Mesodermal cell (in vitro differentiated cells): ENCODE measurements around the gene NFKBIE.

Experiments used
- H3K27ac ChIP-seq: 2 replicates; pipeline ENCODE4 v1.7.0; 2013; ENCODE audit warnings: mild to moderate bottlenecking, low read depth, low read length, moderate library complexity; ENCODE audit not compliant: severe bottlenecking
- H3K36me3 ChIP-seq: 2 replicates; pipeline ENCODE4 v1.7.1; 2013; ENCODE audit warnings: mild to moderate bottlenecking, low read length, moderate library complexity; ENCODE audit not compliant: control insufficient read depth, insufficient read depth
- H3K4me1 ChIP-seq: one replicate; pipeline ENCODE4 v1.7.1; 2013; ENCODE audit warnings: mild to moderate bottlenecking, low read length; ENCODE audit not compliant: insufficient read depth, control insufficient read depth, poor library complexity, severe bottlenecking
- H3K4me3 ChIP-seq: 2 replicates; pipeline ENCODE4 v1.7.0; 2013; ENCODE audit warnings: low read length, control low read depth, mild to moderate bottlenecking; ENCODE audit not compliant: insufficient read depth, poor library complexity, severe bottlenecking; ENCODE audit errors: extremely low read depth
- H3K9me3 ChIP-seq: 2 replicates; pipeline ENCODE4 v1.7.1; 2013; ENCODE audit warnings: mild to moderate bottlenecking, low read length, moderate library complexity; ENCODE audit not compliant: control insufficient read depth
- WGBS, 2 experiments: methylation state at CpG; one replicate each; pipeline ENCODE4 v1.1.5; 2013; ENCODE audit warnings: missing lambda C conversion rate in 2 of 2; ENCODE audit not compliant: insufficient coverage in 2 of 2; 5-methylcytosine and 5-hydroxymethylcytosine counted together

The NFKBIE gene

DNA sequence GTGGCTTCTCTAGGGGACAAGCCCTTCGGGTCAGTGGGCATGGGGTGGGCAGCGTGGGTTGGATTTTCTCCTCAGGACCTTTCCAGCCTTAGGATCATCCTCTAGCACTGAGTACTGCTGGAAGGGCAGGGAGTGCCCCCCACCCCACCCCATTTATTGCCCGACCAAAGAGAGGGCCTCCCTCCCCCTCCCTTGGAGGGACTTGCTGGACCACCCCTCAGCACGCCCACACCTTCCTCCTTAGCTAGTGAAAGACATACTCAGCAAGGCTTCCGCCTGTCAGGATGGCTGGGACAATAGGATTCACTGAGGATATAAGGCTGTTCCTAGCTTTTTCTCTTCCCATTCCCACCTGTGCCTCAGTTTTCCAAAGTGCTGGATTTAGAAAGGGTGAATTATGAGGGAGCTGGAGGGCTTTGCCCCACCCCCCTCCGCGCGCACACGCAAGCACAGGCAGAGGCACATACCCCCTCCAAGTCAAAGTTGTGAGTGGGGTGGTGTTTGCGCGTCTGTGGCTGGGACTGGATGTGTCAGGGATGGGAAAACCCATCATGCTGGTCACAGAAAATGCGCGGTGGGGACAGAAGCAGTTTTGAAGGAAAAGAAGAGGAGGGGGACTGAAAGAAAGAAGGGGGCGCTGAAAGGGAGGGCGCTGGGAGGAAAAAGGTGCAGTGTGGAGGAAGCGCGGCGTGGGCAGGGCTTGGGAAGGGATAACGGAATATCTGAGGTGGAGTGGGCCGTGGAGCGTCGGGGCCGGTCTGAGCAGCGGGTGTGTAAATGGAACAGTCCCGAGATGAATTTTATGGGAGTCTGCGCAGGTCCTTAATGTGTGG is 42.6 kb downstream of the NFKBIE start:
- no peak overlapping the region for H3K27ac ChIP-seq
- peak overlapping the region; percentile 44 for H3K4me3 ChIP-seq
- H3K4me1 ChIP-seq = peaks cover 38% of the 10 kb centered on the region
- H3K9me3 ChIP-seq = no peaks in the 10 kb centered on the region
- no peaks in the 10 kb centered on the region for H3K36me3 ChIP-seq
- WGBS, 2 experiments = 4 to 7% methylated on average over 9 to 20 of the region's 26 CpGs

DNA sequence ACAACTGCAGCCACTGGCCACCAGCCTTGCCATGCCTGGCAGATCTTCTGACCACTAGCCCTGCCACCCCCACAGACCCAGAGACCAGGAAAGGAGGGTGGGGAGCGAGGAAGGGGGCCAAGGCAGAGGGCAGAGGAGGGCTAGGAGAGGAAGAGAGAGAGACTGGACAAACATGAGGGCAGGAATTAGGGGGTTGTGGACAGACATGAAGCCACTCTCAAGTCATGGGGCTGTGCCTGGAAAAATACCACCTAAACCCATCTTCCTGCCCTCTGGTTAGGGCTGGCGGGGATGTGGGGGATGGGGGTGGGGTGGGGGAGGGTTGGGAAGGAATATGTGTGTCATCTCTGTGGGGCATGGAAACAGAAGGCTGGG is 43.4 kb downstream of the NFKBIE start:
- no peaks in the 10 kb centered on the region for H3K36me3 ChIP-seq
- peaks cover 45% of the 10 kb centered on the region for H3K4me1 ChIP-seq
- no peak overlapping the region for H3K27ac ChIP-seq
- 60% methylated on average over 1 of the region's 2 CpGs; no CpG with 5 or more reads in 1 of the 2 experiments for WGBS, 2 experiments
- no peak overlapping the region for H3K4me3 ChIP-seq
- H3K9me3 ChIP-seq = no peaks in the 10 kb centered on the region

DNA sequence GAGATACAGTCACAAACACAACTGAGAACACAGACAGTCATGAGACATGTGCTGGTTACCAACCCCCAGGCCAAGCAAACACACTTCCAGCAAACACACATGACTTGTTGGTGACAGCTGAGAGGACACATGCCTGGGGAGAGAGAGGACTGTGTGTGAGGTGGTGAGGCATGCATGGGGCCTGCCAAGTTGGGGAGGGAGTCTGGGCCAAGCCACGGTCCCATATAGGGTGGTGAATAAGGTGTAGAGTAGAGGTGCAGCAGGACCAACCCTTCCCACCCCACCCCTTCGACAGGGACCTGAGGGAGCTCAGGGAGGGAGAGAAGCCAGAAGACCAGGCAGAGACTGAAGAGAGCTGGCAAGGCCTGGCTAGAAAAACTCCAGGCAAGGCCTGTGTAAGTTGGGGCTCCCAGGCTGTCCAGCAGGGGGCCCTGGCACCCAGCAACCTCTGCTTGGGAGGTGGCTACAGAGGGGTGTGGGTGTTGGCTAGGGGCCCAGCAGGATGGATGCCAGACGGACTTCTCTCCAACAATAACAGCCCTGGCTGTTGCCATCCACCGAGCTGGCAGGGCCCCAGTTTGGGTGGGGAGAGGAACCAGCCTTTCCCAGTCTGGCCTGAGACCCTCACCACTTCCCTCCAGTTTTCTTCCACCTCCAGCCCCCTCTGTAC is 43.9 kb downstream of the NFKBIE start:
- Histone ChIP-seq H3K27ac (no peak overlapping the region), H3K4me3 (no peak overlapping the region), H3K36me3 (no peaks in the 10 kb centered on the region), H3K9me3 (no peaks in the 10 kb centered on the region), H3K4me1 (peaks cover 45% of the 10 kb centered on the region)
- no CpG with 5 or more reads among the region's 4 CpGs for WGBS, 2 experiments

DNA sequence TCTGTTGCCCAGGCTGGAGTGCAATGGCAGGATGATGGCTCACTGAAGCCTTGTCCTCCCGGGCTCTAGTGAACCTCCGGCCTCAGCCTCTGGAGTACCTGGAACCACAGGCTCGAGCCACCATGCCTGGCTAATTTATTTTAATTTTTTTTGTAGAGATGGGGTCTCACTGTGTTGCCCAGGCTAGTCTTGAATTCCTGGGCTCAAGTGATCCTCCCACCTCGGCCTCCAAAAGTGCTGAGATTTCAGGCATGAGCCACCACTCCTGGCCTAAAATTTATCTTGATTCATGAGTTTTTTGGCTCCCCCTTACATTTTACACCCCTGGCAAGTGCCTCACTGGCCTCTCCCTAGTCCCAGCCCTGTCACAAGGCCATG is 44.4 kb downstream of the NFKBIE start:
- no peak overlapping the region for H3K4me3 ChIP-seq
- H3K27ac ChIP-seq = no peak overlapping the region
- 94 to 100% methylated on average over 3 to 4 of the region's 4 CpGs for WGBS, 2 experiments
- H3K4me1 ChIP-seq = peaks cover 40% of the 10 kb centered on the region
- H3K36me3 ChIP-seq = no peaks in the 10 kb centered on the region
- H3K9me3 ChIP-seq = no peaks in the 10 kb centered on the region

DNA sequence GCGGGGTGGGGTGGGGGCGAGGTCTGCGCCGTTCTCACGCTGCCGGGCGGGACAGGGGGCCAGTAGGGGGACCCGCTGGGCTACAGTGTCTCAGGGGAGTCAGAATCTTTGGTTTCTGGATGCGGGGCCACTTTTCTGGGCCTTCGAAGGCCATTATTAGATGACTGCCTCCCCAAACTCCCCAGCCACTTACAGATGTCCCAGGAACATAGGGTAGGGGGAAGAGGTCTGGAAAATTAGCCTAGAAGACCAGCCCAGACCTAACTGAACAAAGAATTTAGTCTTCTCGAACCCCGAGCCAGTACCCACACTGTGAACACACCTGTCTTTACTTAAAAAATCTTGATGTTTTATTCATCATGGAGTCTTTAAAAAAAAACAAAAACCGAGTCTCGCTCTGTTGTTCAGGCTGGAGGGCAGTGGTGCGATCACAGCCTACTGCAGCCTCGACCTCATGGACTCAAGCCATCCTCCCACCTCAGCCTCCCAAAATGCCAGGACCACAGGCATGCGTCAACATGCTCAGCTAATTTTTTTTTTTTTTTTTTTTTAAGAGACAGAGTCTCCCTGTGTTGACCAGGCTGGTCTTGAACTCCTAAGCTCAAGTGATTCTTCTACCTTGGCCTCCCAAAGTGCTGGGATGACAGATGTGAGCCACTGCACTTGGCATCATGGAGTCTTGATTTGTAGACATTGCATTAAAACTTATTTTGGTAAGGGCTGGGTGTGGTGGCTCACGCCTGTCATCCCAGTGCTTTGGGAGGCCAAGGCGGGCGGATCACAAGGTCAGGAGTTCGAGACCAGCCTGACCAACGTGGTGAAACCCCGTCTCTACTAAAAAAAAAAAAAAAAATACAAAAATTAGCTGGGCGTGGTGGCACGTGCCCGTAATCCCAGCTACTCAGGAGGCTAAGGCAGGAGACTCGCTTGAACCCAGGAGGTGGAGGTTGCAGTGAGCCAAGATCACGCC is 45.3 kb downstream of the NFKBIE start:
- Histone ChIP-seq H3K4me3 (peak overlapping the region; percentile 44), H3K36me3 (no peaks in the 10 kb centered on the region), H3K4me1 (peaks cover 40% of the 10 kb centered on the region), H3K27ac (no peak overlapping the region), H3K9me3 (no peaks in the 10 kb centered on the region)
- WGBS, 2 experiments = 43 to 93% methylated on average over 7 to 15 of the region's 28 CpGs

DNA sequence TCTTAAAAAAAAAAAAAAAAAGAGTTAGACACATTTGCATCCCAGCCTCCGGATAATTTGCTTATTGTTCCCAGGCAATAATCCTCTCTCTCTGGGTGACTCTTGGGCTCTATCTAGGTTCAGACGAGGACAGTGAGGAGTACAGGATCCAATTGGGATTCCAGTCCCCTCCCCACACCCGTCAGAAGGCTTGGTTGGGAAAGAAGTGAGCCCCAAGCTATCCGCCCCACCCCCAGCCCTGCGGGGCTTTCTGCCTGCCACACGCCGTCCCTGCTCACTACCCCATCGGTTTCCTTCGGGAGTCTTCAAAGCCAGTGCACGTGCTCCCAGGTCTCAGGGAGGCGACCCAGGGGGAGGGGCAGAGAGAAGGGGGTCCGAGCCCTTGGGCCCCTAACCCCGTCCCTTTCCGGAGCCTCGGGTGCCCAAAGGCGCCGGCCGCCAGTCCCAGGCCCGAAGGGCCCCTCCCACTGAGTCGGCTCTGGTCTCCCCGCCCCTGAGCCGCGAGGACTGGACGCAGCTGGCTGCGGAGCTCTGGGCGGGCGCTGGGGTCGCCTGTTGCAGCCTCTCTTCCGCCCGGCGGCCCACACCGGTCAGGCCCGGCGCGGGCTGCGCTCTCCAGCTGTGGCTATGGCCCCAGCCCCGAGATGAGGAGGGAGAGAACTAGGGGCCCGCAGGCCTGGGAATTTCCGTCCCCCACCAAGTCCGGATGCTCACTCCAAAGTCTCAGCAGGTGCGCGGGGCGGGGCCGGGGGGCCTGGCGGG is 46.1 kb downstream of the NFKBIE start:
- Histone ChIP-seq H3K4me1 (peaks cover 34% of the 10 kb centered on the region), H3K36me3 (no peaks in the 10 kb centered on the region), H3K4me3 (peak overlapping the region; percentile 44), H3K27ac (no peak overlapping the region), H3K9me3 (no peaks in the 10 kb centered on the region)
- WGBS, 2 experiments = 1% methylated on average over 26 to 28 of the region's 45 CpGs

DNA sequence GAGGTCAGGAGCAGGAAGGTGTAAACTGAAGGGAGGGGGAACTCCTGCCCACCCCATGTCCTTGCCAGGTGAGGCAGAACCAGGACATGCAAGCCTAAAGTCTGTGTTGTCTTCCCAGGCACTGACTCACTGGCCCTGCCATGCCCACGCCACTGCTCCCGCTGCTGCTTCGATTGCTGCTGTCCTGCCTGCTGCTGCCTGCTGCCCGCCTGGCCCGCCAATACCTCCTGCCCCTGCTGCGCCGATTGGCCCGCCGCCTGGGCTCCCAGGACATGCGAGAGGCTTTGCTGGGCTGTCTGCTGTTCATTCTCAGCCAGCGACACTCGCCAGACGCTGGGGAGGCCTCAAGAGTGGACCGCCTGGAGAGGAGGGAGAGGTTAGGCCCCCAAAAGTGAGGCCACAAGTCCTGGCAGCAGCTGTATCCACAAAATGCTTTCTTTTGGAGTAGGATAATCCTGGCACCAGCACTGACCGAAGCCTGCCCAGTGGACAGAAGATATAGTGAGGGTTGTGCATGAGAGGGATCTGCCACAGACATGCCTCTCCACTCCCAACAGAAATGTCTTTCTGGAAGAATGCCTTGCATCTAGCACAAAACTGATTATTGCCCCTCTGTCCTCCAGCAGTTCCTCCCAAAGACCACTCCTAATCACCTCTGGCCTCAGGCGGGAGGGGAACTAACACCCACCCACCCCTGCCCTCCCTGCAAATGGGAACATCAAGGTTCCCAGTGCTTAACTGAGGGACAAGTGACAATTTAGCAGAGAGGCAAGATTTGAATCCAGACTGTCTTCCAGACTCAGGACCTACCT is 47.8 kb downstream of the NFKBIE start:
- Histone ChIP-seq H3K9me3 (no peaks in the 10 kb centered on the region), H3K4me1 (peaks cover 28% of the 10 kb centered on the region), H3K36me3 (no peaks in the 10 kb centered on the region), H3K4me3 (no peak overlapping the region), H3K27ac (no peak overlapping the region)
- WGBS, 2 experiments = 53 to 60% methylated on average over 14 of the region's 16 CpGs

DNA sequence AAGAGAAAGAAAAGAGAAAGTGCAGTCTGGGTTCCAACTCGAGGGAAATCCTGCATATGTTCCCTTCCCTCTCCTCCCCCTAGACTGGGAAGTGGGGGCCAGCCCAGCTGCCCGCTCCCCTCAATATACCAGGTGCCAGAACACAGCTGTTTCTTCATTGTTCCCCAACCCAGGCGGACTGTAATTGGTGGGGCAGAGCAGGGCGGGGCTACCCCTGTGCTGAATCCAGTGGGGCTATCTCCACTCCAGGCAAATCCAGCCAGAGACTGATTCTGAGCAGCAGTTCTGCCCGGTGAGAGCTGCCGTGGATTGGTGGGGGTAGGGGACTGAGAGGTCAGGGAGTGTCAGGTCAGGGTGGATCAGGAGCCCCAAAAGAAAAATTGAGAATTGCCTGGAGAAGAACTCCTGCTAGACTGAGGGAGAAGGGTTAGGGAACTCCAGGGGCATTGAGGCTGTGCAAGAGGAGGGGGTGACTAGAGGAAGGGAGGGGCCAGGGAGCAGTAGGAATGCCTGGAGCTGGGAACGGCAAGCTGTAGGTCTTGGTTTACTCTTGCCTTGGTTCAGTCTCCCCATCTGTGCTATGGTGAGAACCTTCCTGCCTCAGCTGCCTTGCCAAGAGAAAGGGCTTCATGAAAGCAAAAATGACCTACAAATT is 48.5 kb downstream of the NFKBIE start, which contains the start of gene MYMX:
Gene MYMX, plus strand, starts transcription at position 250 of the 655 bp plus-strand sequence. CDS start 546 bp downstream, outside the sequence.
- Histone ChIP-seq H3K36me3 (no peaks in the 10 kb centered on the region), H3K4me1 (peaks cover 23% of the 10 kb centered on the region), H3K27ac (no peak within 1 kb of the TSS), H3K9me3 (no peaks in the 10 kb centered on the region), H3K4me3 (no peak within 1 kb of the TSS)
- WGBS, 2 experiments = 25 to 33% methylated on average over 4 of the region's 7 CpGs

DNA sequence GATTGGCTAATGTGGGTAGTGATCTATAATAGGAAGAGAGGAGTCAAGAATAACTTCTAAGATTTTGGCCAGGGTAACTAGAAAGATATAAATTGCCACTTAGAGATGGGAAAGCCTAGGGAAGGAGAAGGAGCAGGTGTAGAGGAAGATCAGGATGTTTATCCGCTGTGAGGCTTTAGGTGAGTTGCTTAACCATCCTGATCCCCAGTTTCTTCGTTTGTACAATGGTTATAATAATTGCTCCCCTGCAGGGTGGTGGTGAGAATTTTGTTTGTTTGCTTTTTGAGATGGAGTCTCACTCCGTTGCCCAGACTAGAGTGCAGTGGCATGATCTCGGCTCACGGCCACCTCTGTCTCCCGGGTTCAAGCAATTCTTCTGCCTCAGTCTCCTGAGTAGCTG is 51.0 kb downstream of the NFKBIE start:
- no peaks in the 10 kb centered on the region for H3K36me3 ChIP-seq
- peaks cover 23% of the 10 kb centered on the region for H3K4me1 ChIP-seq
- no peaks in the 10 kb centered on the region for H3K9me3 ChIP-seq
- no peak overlapping the region for H3K27ac ChIP-seq
- WGBS, 2 experiments = 90 to 93% methylated on average over 5 to 6 of the region's 6 CpGs
- no peak overlapping the region for H3K4me3 ChIP-seq
